Endothelial cell of umbilical vein (primary cell): ENCODE results near the gene THY1. TPM values are rescaled to one million over a fixed set of nuclear protein-coding genes. Genes with fewer than 3 reads are reported as not detected.

Source experiments
- BruUV-seq: library from RNA; stranded (reverse); fragments of 400-500 nt; replicated peaks from 2 replicates; lab custom pipeline; 2021; lab: Mats Ljungman, UMichigan
- CTCF ChIA-PET: fragments of 300-600, 350-600 bp; sonication (Branson Sonifier 250); formaldehyde crosslinking; loops from one replicate; lab custom pipeline; 2021; ENCODE audit warnings: antibody characterized with exemption, inconsistent platforms; lab: Charles Lee
- POLR2A ChIA-PET: fragments of 300-600, 350-600 bp; sonication (Branson Sonifier 250); formaldehyde crosslinking; loops from one replicate; lab custom pipeline; 2021; ENCODE audit warnings: antibody characterized with exemption, inconsistent platforms; lab: Charles Lee
- DNase-seq: peaks from one replicate; pipeline ENCODE4 v3.0.0-alpha.2; 2011; ENCODE audit warnings: low read depth, low spot score
- FAIRE-seq: peaks from 2 replicates; lab custom pipeline; 2011; peaks lifted over from hg19 to GRCh38; lab: Jason Lieb, UNC
- H2AFZ ChIP-seq: 2 replicates; pipeline ENCODE4 v1.6.0; 2012; ENCODE audit warnings: low read depth, low read length, control low read depth, inconsistent platforms
- H3K27ac ChIP-seq: 2 replicates; pipeline ENCODE4 v1.5.1; 2011; ENCODE audit warnings: low read depth, mild to moderate bottlenecking, control low read depth, low read length, moderate library complexity; ENCODE audit not compliant: insufficient read depth
- H3K27me3 ChIP-seq, 2 experiments: 2 replicates each; pipeline versions ENCODE4 v1.6.0 to v1.6.1; 2011; ENCODE audit warnings: low read length in 2 of 2, mixed read lengths in 1 of 2; ENCODE audit not compliant: control insufficient read depth in 2 of 2, insufficient read depth in 2 of 2
- H3K36me3 ChIP-seq, 2 experiments: 2 replicates in 1 of 2; 3 replicates in 1 of 2; pipeline ENCODE4 v1.5.1; 2011; ENCODE audit warnings: low read length in 2 of 2, mild to moderate bottlenecking in 1 of 2, moderate library complexity in 1 of 2; ENCODE audit not compliant: control insufficient read depth in 2 of 2, insufficient read depth in 2 of 2; ENCODE audit errors: extremely low read depth in 1 of 2
- H3K4me1 ChIP-seq: 3 replicates; pipeline ENCODE4 v1.5.1; 2011; ENCODE audit warnings: mild to moderate bottlenecking, low read length; ENCODE audit not compliant: control insufficient read depth, insufficient read depth; ENCODE audit errors: extremely low read depth
- H3K4me2 ChIP-seq: 2 replicates; pipeline ENCODE4 v1.6.1; 2011; ENCODE audit warnings: low read length, control low read depth, mixed read lengths; ENCODE audit not compliant: insufficient read depth
- H3K4me3 ChIP-seq, 3 experiments: fragments of 200-600 bp in 1 of 3; sonication (generic), shearing (Covaris generic) in 1 of 3; replicated peaks in 1 of 3; 2 replicates each; pipeline ENCODE4 v1.5.1; 2011 to 2016; ENCODE audit warnings: control low read depth in 3 of 3, low read length in 3 of 3, mild to moderate bottlenecking in 2 of 3, inconsistent platforms in 1 of 3, low read depth in 1 of 3, moderate library complexity in 1 of 3; ENCODE audit not compliant: insufficient read depth in 1 of 3
- H3K79me2 ChIP-seq: 2 replicates; pipeline ENCODE4 v1.6.0; 2012; ENCODE audit warnings: low read length, inconsistent platforms; ENCODE audit not compliant: control insufficient read depth, insufficient read depth
- H3K9ac ChIP-seq: replicated peaks from 2 replicates; pipeline ENCODE3; 2011; ENCODE audit warnings: low read length, control low read depth; ENCODE audit not compliant: insufficient read depth; ENCODE audit errors: extremely low read depth
- H3K9me1 ChIP-seq: replicated peaks from 3 replicates; pipeline ENCODE4 v1.6.0; 2011; ENCODE audit warnings: mild to moderate bottlenecking, low read length; ENCODE audit not compliant: control insufficient read depth, insufficient read depth; ENCODE audit errors: extremely low read depth
- H3K9me3 ChIP-seq: replicated peaks from 2 replicates; pipeline ENCODE4 v1.5.1; 2012; ENCODE audit warnings: low read length, inconsistent platforms; ENCODE audit not compliant: control insufficient read depth, insufficient read depth
- H4K20me1 ChIP-seq: replicated peaks from 2 replicates; pipeline ENCODE3; 2011; ENCODE audit warnings: mild to moderate bottlenecking, low read length; ENCODE audit not compliant: control insufficient read depth, insufficient read depth; ENCODE audit errors: extremely low read depth
- CTCF ChIP-seq, 2 donors: IDR thresholded peaks; 1 replicate in 1 of 2; 2 replicates in 1 of 2; pipeline ENCODE4 v1.5.1; 2011; ENCODE audit warnings: low read length in 2 of 2, mild to moderate bottlenecking in 2 of 2, moderate library complexity in 2 of 2, control low read depth in 1 of 2, inconsistent platforms in 1 of 2, low read depth in 1 of 2; ENCODE audit not compliant: insufficient read depth in 1 of 2; ENCODE audit errors: extremely low read depth in 1 of 2
- EZH2 ChIP-seq: IDR thresholded peaks from 2 replicates; pipeline ENCODE4 v1.6.1; 2012; ENCODE audit warnings: borderline replicate concordance, low read depth, mild to moderate bottlenecking, moderate library complexity, low read length, inconsistent platforms; ENCODE audit not compliant: severe bottlenecking
- FOS ChIP-seq: IDR thresholded peaks from 2 replicates; pipeline ENCODE4 v1.6.1; 2011; ENCODE audit warnings: mild to moderate bottlenecking, low read length, moderate library complexity, borderline replicate concordance; ENCODE audit not compliant: insufficient read depth
- GATA2 ChIP-seq: IDR thresholded peaks from 2 replicates; pipeline ENCODE4 v1.7.0; 2011; ENCODE audit warnings: low read depth, mild to moderate bottlenecking, moderate library complexity, mixed read lengths, low read length; ENCODE audit not compliant: insufficient read length, insufficient read depth
- JUN ChIP-seq: IDR thresholded peaks from 2 replicates; pipeline ENCODE4 v1.6.1; 2011; ENCODE audit warnings: borderline replicate concordance, low read depth; ENCODE audit not compliant: insufficient read length, insufficient read depth
- MAX ChIP-seq: IDR thresholded peaks from 2 replicates; pipeline ENCODE4 v1.6.1; 2011; ENCODE audit not compliant: insufficient read depth, insufficient read length
- MYC ChIP-seq: IDR thresholded peaks from one replicate; pipeline ENCODE4 v1.6.1; 2011; ENCODE audit warnings: mild to moderate bottlenecking, low read depth, low read length
- POLR2A ChIP-seq: IDR thresholded peaks from 2 replicates; pipeline ENCODE4 v1.6.1; 2012; ENCODE audit warnings: low read depth, mild to moderate bottlenecking, control low read depth, low read length
- POLR2AphosphoS5 ChIP-seq: IDR thresholded peaks from 2 replicates; pipeline ENCODE4 v1.6.1; 2012; ENCODE audit warnings: low read depth, mild to moderate bottlenecking, control low read depth, low read length, moderate library complexity; ENCODE audit not compliant: insufficient read depth
- dilution Hi-C: fragments of 300-500 bp; cut with MboI; formaldehyde crosslinking; loops from one replicate; pipeline ENCODE4 v1.15.0; 2019; ENCODE audit warnings: low sequenced_read_pairs; ENCODE audit not compliant: extremely low pct_ligation_motif_present
- intact Hi-C: fragments of 100-400 bp; cut with micrococcal nuclease; formaldehyde crosslinking; loops from one replicate; pipeline ENCODE4 v1.10.0; 2022
- polyA plus RNA-seq, 4 experiments: library from polyadenylated mRNA; depleted of rRNA in 3 of 4; stranded (reverse) in 3 of 4; unstranded in 1 of 4; fragments of >200 nt; gene quantifications; 2 replicates each; pipeline versions ENCODE4 v1.2.1 to v1.2.3, GENCODE V29; 2011 to 2012; ENCODE audit warnings: missing spikeins in 1 of 4
- total RNA-seq: library from RNA; stranded (reverse); gene quantifications from 2 replicates; pipeline ENCODE4 v1.2.3, GENCODE V29; 2021

The THY1 gene
- total and polyA plus RNA-seq, 2 donors (not counting 3 experiments of a cell fraction or from before 2014, with no cell fraction given), result 0.75 to 1.4 TPM

GRCh38 chr11:119380827-119381180 lies 42.2 kb downstream of the THY1 start:
- no peak for DNase-seq
- Histone ChIP-seq H3K9ac (no peak overlapping the region), H2AFZ (peak overlapping the region; percentile 86), H3K4me1 (peaks cover 10% of the 10 kb centered on the region), H3K4me2 (peak overlapping the region; percentile 56), H3K4me3 (peak overlapping the region in 2 of 3 experiments; percentile 39 to 51), H3K9me1 (no peaks in the 10 kb centered on the region), H3K9me3 (no peaks in the 10 kb centered on the region), H3K27me3 (peaks cover 7 to 14% of the 10 kb centered on the region in 2 experiments), H3K27ac (no peak overlapping the region), H3K79me2 (no peaks in the 10 kb centered on the region), H4K20me1 (no peaks in the 10 kb centered on the region), H3K36me3 (no peaks in the 10 kb centered on the region)
- intact Hi-C loops (loop anchor here (1.0 to 2.0 kb wide), 3 partner anchors 60 to 237 kb away; no protein-coding TSS in a partner anchor), dilution Hi-C loops (no loop called here)
- POLR2A ChIA-PET, result interaction anchor here (0.6 kb wide), 1 partner anchor 78 kb away, joined by 5 read pairs; no protein-coding TSS in a partner anchor
- TF ChIP-seq POLR2A (no peak), POLR2AphosphoS5 (no peak), MAX (no peak), CTCF (IDR thresholded peaks at IDR 0.05; ENCODE audit: extremely low read depth in 1 of 2, insufficient read depth in 1 of 2, low read depth in 1 of 2, low read length in 2 of 2) (no peak), GATA2 (no peak), MYC (no peak), FOS (no peak), JUN (no peak), EZH2 (no peak)
- no TSS peak for BruUV-seq
- CTCF ChIA-PET, result interaction anchor here (0.8 to 4.6 kb wide), 12 partner anchors 9 to 97 kb away, joined by 3 to 44 read pairs (median 5); partner anchors contain the start of gene C1QTNF5
- no peak for FAIRE-seq
